Endothelial cell of umbilical vein (primary cell): ENCODE data around the gene HES3.

Source experiments
- POLR2A ChIP-seq: IDR thresholded peaks from 2 replicates; pipeline ENCODE4 v1.6.1; 2012; ENCODE audit warnings: low read depth, mild to moderate bottlenecking, control low read depth, low read length
- TF ChIP-seq, protein P1 (sequence below), 2 donors: IDR thresholded peaks; 1 replicate in 1 of 2; 2 replicates in 1 of 2; pipeline ENCODE4 v1.5.1; 2011; ENCODE audit warnings: low read length in 2 of 2, mild to moderate bottlenecking in 2 of 2, moderate library complexity in 2 of 2, control low read depth in 1 of 2, inconsistent platforms in 1 of 2, low read depth in 1 of 2; ENCODE audit not compliant: insufficient read depth in 1 of 2; ENCODE audit errors: extremely low read depth in 1 of 2
- TF ChIP-seq, protein P2 (sequence below): IDR thresholded peaks from 2 replicates; pipeline ENCODE4 v1.6.1; 2011; ENCODE audit not compliant: insufficient read depth, insufficient read length

DNA sequence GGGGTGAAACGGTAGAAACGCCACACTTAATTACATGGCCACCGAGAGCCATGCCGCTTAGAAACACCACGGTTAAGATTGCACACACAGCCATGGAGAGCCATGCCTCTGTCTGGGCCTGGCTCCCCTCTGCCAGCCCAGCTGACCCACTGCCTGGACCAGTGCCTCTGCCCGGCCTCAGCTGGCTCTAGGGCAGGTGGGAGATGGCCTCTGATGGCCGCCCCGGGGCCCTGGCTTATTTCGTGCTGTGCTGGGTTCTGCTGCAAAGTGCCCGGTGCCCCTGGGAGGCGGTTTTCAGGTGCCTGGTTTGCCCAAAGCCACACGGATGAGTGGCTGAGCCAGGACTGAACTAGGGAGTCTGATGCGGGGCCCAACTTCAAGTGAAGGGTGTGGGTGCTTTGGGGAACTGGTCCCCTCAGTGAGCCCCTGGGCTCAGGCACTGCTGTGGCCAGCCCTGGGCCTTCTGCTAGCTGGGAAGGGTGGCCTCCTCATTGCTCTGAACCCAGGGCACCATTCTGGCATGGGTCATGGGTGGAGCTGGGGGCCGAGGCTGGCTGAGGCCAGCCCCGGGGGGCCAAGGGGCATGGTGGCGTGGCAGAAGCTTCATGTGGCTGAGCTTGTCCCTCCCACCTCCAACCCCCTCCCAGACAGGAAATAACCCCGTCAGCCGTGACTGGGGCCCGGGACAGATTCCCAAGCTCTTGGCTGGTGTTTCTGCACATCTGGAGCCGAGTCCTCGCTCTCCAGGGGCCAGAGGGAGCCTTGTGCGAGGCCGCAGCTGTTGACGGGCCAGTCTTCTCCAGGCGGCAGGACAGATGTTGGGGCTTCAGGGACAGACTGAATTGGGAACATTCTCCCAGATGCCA is 18.8 kb downstream of the HES3 start:
- TF ChIP-seq POLR2A: no peak
- TF ChIP-seq, protein P1, sequence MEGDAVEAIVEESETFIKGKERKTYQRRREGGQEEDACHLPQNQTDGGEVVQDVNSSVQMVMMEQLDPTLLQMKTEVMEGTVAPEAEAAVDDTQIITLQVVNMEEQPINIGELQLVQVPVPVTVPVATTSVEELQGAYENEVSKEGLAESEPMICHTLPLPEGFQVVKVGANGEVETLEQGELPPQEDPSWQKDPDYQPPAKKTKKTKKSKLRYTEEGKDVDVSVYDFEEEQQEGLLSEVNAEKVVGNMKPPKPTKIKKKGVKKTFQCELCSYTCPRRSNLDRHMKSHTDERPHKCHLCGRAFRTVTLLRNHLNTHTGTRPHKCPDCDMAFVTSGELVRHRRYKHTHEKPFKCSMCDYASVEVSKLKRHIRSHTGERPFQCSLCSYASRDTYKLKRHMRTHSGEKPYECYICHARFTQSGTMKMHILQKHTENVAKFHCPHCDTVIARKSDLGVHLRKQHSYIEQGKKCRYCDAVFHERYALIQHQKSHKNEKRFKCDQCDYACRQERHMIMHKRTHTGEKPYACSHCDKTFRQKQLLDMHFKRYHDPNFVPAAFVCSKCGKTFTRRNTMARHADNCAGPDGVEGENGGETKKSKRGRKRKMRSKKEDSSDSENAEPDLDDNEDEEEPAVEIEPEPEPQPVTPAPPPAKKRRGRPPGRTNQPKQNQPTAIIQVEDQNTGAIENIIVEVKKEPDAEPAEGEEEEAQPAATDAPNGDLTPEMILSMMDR (IDR thresholded peaks at IDR 0.05; ENCODE audit: extremely low read depth in 1 of 2, insufficient read depth in 1 of 2, low read depth in 1 of 2, low read length in 2 of 2): no peak
- TF ChIP-seq, protein P2, sequence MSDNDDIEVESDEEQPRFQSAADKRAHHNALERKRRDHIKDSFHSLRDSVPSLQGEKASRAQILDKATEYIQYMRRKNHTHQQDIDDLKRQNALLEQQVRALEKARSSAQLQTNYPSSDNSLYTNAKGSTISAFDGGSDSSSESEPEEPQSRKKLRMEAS: no peak
